T-helper 1 cell treated with Interleukin-12 subunit alpha and Interleukin-12 subunit beta and Interleukin-4 antibody, amounts not matched to agents 30 ng/mL and 1 ng/mL, for 36 hours (primary cell): ENCODE results near the gene TUBB4A. TPM values are rescaled to one million over a fixed set of nuclear protein-coding genes. Genes with fewer than 3 reads are reported as not detected.

Experiments
- intact Hi-C: fragments of 100-400 bp; cut with micrococcal nuclease; formaldehyde crosslinking; loops from one replicate; pipeline ENCODE4 v1.15.1; 2024
- total RNA-seq: library from RNA; stranded (reverse); gene quantifications from 2 replicates; pipeline ENCODE4 v1.2.3, GENCODE V29; 2022

The TUBB4A gene
- total RNA-seq, 1 donor from 2014 or later: 2.4 TPM

DNA sequence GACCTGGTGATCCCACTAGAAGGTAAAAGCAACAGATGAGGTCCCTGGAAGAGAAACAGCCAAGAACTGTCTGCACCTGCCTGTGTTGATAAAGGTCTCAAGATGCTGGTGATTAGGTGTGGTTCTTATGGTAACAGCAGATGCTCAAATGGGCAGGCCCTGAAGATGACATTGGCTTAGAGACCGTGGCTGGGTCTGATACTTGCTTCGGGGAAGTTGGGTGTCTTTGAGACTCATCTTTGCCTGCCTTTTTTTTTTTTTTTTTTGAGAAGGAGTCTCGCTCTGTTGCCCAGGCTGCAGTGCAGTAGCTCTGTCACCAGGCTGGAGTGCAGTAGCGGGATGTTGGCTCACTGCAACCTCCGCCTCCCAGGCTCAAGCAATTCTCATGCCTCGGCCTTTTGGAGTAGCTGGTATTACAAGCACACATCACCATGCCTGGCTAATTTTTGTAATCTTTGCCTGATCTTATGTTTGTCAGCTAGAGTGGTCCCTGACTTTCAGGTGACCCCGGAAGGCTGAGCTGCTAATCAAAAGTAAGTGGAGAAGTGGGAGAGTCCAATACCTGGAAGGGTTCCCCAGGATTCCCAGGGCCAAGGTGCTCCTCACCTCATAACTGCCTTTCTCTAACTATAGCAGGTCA lies 50.4 kb downstream of the TUBB4A start:
- intact Hi-C loops: no loop called here

DNA sequence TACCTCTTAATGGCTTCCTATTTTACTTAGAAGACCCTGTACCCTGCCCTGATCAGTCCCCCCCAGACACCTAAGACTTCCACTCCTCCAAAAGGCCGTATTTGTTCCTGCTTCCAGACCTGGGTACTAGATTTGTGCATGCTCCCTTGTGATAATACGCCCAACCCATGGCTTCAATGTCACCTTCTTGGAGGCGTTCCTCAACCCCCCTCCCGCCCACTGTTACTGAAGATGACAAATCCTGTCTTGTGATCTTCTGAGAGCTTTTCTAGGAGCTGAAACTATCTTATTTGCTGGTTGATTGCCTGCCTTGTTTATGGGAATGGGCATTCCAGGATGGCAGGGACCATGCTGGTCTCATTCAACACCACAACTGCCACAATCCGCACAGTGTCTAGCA lies 51.9 kb downstream of the TUBB4A start:
- intact Hi-C loops: no loop called here

DNA sequence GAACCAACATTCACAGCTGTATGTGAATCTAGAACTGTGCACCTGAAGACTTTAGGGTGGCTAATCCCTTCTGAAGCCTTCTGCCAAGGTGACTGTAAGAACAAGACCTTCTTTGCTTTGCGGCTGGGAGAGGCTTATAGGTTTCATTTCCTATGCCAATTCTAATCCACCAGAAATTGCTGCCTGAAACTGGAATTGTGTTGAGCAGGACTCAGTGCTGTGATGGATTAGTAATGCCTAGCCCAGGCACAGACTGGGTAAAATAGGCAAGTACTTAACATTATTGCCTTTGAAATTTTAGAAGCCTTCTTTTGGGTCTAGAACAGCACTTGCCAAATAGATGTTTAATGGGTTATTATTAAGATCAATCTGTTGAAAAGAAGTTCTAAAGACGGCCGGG lies 54.1 kb downstream of the TUBB4A start:
- intact Hi-C loops: no loop called here

DNA sequence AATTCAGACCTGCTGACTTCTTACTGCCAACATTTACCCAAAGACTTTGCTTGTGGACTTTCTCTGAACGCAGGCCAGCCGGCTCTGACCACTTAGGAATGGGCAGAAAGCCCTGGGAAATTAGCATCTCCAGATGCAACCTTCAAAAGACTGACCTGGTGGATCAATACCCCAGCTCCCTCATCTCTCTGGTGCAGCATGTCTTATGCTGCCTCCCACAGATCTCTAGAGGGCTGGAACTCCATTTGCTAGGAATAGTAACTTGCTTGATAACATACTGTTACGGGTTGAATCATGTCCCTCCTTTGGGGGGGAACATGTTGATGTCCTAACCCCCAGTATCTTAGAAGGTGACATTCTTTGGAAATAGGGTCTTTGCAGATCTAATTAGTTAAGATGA lies 55.7 kb downstream of the TUBB4A start:
- intact Hi-C loops: no loop called here

Other genes with a start within 250 kb of the TUBB4A start
- 45.6 and 48.0 TPM in 2 replicates for gene MLLT1, start 222.3 kb downstream of the TUBB4A start, total RNA-seq
- 0.76 and 0.81 TPM in 2 replicates for gene ACER1, start 168.7 kb downstream of the TUBB4A start, total RNA-seq
- 133 TPM in 2 replicates for gene CLPP, start 140.8 kb downstream of the TUBB4A start, total RNA-seq
- gene ALKBH7, start 129.5 kb downstream of the TUBB4A start, total RNA-seq: 31.4 and 31.7 TPM in 2 replicates
- 1.8 and 1.9 TPM in 2 replicates for gene PSPN, start 126.4 kb downstream of the TUBB4A start, total RNA-seq
- 65.9 and 66.3 TPM in 2 replicates for gene GTF2F1, start 109.1 kb downstream of the TUBB4A start, total RNA-seq
- gene KHSRP, start 77.5 kb downstream of the TUBB4A start, total RNA-seq: 269 and 278 TPM in 2 replicates
- 0.32 and 0.44 TPM in 2 replicates for gene SLC25A41, start 68.5 kb downstream of the TUBB4A start, total RNA-seq
- 23.8 and 25.6 TPM in 2 replicates for gene SLC25A23, start 42.5 kb downstream of the TUBB4A start, total RNA-seq
- gene CRB3, start 38.0 kb downstream of the TUBB4A start, total RNA-seq: not detected in 2 replicates
- gene DENND1C, start 20.5 kb downstream of the TUBB4A start, total RNA-seq: 110 and 116 TPM in 2 replicates
- 5.8 TPM in 2 replicates for gene TNFSF9, start 28.7 kb upstream of the TUBB4A start, total RNA-seq
- gene CD70, start 88.8 kb upstream of the TUBB4A start, total RNA-seq: 73.7 and 75.9 TPM in 2 replicates
- gene TNFSF14, start 167.9 kb upstream of the TUBB4A start, total RNA-seq: 25.8 and 28.0 TPM in 2 replicates
- gene C3, start 218.3 kb upstream of the TUBB4A start, total RNA-seq: 8.3 and 8.9 TPM in 2 replicates
- 100.0 and 105 TPM in 2 replicates for gene GPR108, start 235.3 kb upstream of the TUBB4A start, total RNA-seq
- gene TRIP10, start 237.4 kb upstream of the TUBB4A start, total RNA-seq: 24.5 and 26.6 TPM in 2 replicates